HepG2 (cell line): Measurements from ENCODE around the gene ERRFI1. TPM values are rescaled to one million over a fixed set of nuclear protein-coding genes. Genes with fewer than 3 reads are reported as not detected.

Experiments
- BHLHE40 ChIP-seq: IDR thresholded peaks from 2 replicates; pipeline ENCODE4 v1.6.1; 2011; ENCODE audit warnings: low read length, improper control_type of control experiment
- ETV6 ChIP-seq: sonication (generic); formaldehyde crosslinking; conservative IDR thresholded peaks from 2 replicates; pipeline ENCODE4 v1.4.0; 2020; ENCODE audit warnings: missing genetic modification reagents
- HOXD1 ChIP-seq: sonication (generic); formaldehyde crosslinking; IDR thresholded peaks from 2 replicates; pipeline ENCODE4 v1.5.0; 2020; ENCODE audit warnings: missing genetic modification reagents
- LCORL ChIP-seq, 2 experiments: fragments of 450-650 bp in 1 of 2; sonication (generic) in 1 of 2; formaldehyde crosslinking in 1 of 2; IDR thresholded peaks; 2 replicates each; pipeline versions ENCODE4 v1.5.0 to v1.6.1; 2017 to 2020; ENCODE audit warnings: antibody characterized with exemption in 1 of 2, missing genetic modification reagents in 1 of 2
- MAZ ChIP-seq, 2 experiments: sonication (generic) in 1 of 2; formaldehyde crosslinking in 1 of 2; IDR thresholded peaks; 2 replicates each; pipeline versions ENCODE4 v1.5.0 to v1.6.1; 2012 to 2020; ENCODE audit warnings: low read depth in 2 of 2, mild to moderate bottlenecking in 2 of 2, borderline replicate concordance in 1 of 2, improper control_type of control experiment in 1 of 2, low read length in 1 of 2, missing genetic modification reagents in 1 of 2, moderate library complexity in 1 of 2
- MBNL3 ChIP-seq: fragments of 250-450 bp; sonication (Bioruptor Pico); conservative IDR thresholded peaks from 2 replicates; pipeline ENCODE4 v1.8.0; 2022; ENCODE audit warnings: mild to moderate bottlenecking, inconsistent platforms
- NAIF1 ChIP-seq: sonication (generic); formaldehyde crosslinking; IDR thresholded peaks from 2 replicates; pipeline ENCODE4 v1.5.0; 2020; ENCODE audit warnings: mild to moderate bottlenecking, missing genetic modification reagents, borderline replicate concordance
- NFE2 ChIP-seq: sonication (generic); formaldehyde crosslinking; IDR thresholded peaks from 2 replicates; pipeline ENCODE4 v1.4.0; 2020; ENCODE audit warnings: missing genetic modification reagents
- PLRG1 ChIP-seq: fragments of 450-650 bp; conservative IDR thresholded peaks from 2 replicates; pipeline ENCODE4 v1.6.1; 2016
- RFX1 ChIP-seq: fragments of 450-650 bp; IDR thresholded peaks from 2 replicates; pipeline ENCODE4 v1.6.1; 2017
- SCMH1 ChIP-seq: sonication (generic); formaldehyde crosslinking; IDR thresholded peaks from 2 replicates; pipeline ENCODE4 v1.9.0; 2021; ENCODE audit warnings: missing genetic modification reagents, mild to moderate bottlenecking, borderline replicate concordance
- SNAPC5 ChIP-seq: sonication (generic); formaldehyde crosslinking; IDR thresholded peaks from 2 replicates; pipeline ENCODE4 v1.8.1; 2023; ENCODE audit warnings: mild to moderate bottlenecking, missing genetic modification reagents, borderline replicate concordance
- STAG1 ChIP-seq: sonication (generic); formaldehyde crosslinking; IDR thresholded peaks from 2 replicates; pipeline ENCODE4 v1.4.0; 2020; ENCODE audit warnings: missing genetic modification reagents
- ZBTB33 ChIP-seq: sonication (generic); formaldehyde crosslinking; IDR thresholded peaks from 2 replicates; pipeline ENCODE4 v1.4.0; 2020; ENCODE audit warnings: missing genetic modification reagents
- ZFP62 ChIP-seq: sonication (generic); formaldehyde crosslinking; IDR thresholded peaks from 2 replicates; pipeline ENCODE4 v1.4.0; 2020; ENCODE audit warnings: missing genetic modification reagents
- ZHX2 ChIP-seq, 2 experiments: sonication (generic) in 1 of 2; formaldehyde crosslinking in 1 of 2; IDR thresholded peaks; 2 replicates each; pipeline versions ENCODE4 v1.6.1 to v1.9.0; 2014 to 2022; ENCODE audit warnings: antibody characterized with exemption in 1 of 2, borderline replicate concordance in 1 of 2, inconsistent platforms in 1 of 2, low read depth in 1 of 2, missing genetic modification reagents in 1 of 2
- ZMYM3 ChIP-seq: sonication (generic); formaldehyde crosslinking; IDR thresholded peaks from 2 replicates; pipeline ENCODE4 v1.5.1; 2020; ENCODE audit warnings: mild to moderate bottlenecking, missing genetic modification reagents
- ZNF335 ChIP-seq: sonication (generic); formaldehyde crosslinking; IDR thresholded peaks from 2 replicates; pipeline ENCODE4 v1.4.0; 2020; ENCODE audit warnings: missing genetic modification reagents
- ZNF703 ChIP-seq: sonication (generic); formaldehyde crosslinking; IDR thresholded peaks from 2 replicates; pipeline ENCODE4 v1.5.1; 2020; ENCODE audit warnings: missing genetic modification reagents, mild to moderate bottlenecking, moderate library complexity, borderline replicate concordance
- ZNF788 ChIP-seq: sonication (generic); formaldehyde crosslinking; IDR thresholded peaks from 2 replicates; pipeline ENCODE4 v1.5.0; 2020; ENCODE audit warnings: mild to moderate bottlenecking, missing genetic modification reagents, borderline replicate concordance
- ZNF841 ChIP-seq: sonication (generic); formaldehyde crosslinking; IDR thresholded peaks from 2 replicates; pipeline ENCODE4 v1.8.1; 2023; ENCODE audit warnings: missing genetic modification reagents, borderline replicate concordance
- polyA plus RNA-seq, 8 experiments: library from polyadenylated mRNA; depleted of rRNA in 3 of 8; stranded (reverse) in 7 of 8; unstranded in 1 of 8; fragments of >200 nt; fragmentation: Illumina TruSeq in 4 of 8; extraction: Trizol in 4 of 8; gene quantifications; 2 replicates each; pipeline versions ENCODE4 v1.2.1 to v1.2.3, GENCODE V29; 2011 to 2016; ENCODE audit warnings: low read depth in 4 of 8, missing spikeins in 1 of 8, mixed read lengths in 1 of 8; ENCODE audit not compliant: insufficient read depth in 1 of 8
- total RNA-seq, 5 experiments: library from RNA; depleted of rRNA; stranded (reverse); fragments of >200 nt; fragmentation: Illumina TruSeq; extraction: Trizol; gene quantifications; 2 replicates each; pipeline ENCODE4 v1.2.3, GENCODE V29; 2016; ENCODE audit warnings: low read depth in 1 of 5

ERRFI1 gene
- total and polyA plus RNA-seq, 2 of the 13 experiments (the other 11 are each of a cell fraction or from before 2014, with no cell fraction given): 84.4 to 753 TPM

- TF ChIP-seq ZHX2 (IDR thresholded peaks at IDR 0.05; ENCODE audit: low read depth) (no peak), ZHX2 (CRISPR knock-in tag; IDR thresholded peaks at IDR 0.05; ENCODE audit: borderline replicate concordance) (no peak), ZNF841 (CRISPR knock-in tag) (no peak; the same call in 1 of the 2 replicates), ZFP62 (no peak), ZNF788 (CRISPR knock-in tag) (peak; percentile 20; the same call in 1 of the 2 replicates), ZNF335 (CRISPR knock-in tag) (no peak), ZBTB33 (no peak; the same call in 1 of the 2 replicates), STAG1 (CRISPR knock-in tag) (peak; percentile 21; the same call in 1 of the 2 replicates), ZMYM3 (CRISPR knock-in tag) (no peak), NFE2 (CRISPR knock-in tag) (no peak), MBNL3 (CRISPR knock-in tag) (no peak), PLRG1 (no peak), HOXD1 (CRISPR knock-in tag) (peak; percentile 54; the same call in 1 of the 2 replicates), BHLHE40 (no peak), SNAPC5 (no peak), RFX1 (no peak), SCMH1 (no peak), LCORL (IDR thresholded peaks at IDR 0.05) (no peak), LCORL (CRISPR knock-in tag; IDR thresholded peaks at IDR 0.05) (no peak; the same call in none of the 2 replicates), MAZ (IDR thresholded peaks at IDR 0.05; ENCODE audit: borderline replicate concordance, low read depth, low read length) (peak; percentile 70; the same call in 1 of the 2 replicates), MAZ (CRISPR knock-in tag; IDR thresholded peaks at IDR 0.05; ENCODE audit: low read depth) (peak; percentile 72; the same call in 1 of the 2 replicates), ZNF703 (peak; percentile 98), ETV6 (CRISPR knock-in tag) (no peak), NAIF1 (no peak)
Observed at GRCh38 chr1:8026976-8027747, 1.1 kb upstream of the ERRFI1 start (continued).
